Measurements from ENCODE around the gene TLL2.

DNA sequence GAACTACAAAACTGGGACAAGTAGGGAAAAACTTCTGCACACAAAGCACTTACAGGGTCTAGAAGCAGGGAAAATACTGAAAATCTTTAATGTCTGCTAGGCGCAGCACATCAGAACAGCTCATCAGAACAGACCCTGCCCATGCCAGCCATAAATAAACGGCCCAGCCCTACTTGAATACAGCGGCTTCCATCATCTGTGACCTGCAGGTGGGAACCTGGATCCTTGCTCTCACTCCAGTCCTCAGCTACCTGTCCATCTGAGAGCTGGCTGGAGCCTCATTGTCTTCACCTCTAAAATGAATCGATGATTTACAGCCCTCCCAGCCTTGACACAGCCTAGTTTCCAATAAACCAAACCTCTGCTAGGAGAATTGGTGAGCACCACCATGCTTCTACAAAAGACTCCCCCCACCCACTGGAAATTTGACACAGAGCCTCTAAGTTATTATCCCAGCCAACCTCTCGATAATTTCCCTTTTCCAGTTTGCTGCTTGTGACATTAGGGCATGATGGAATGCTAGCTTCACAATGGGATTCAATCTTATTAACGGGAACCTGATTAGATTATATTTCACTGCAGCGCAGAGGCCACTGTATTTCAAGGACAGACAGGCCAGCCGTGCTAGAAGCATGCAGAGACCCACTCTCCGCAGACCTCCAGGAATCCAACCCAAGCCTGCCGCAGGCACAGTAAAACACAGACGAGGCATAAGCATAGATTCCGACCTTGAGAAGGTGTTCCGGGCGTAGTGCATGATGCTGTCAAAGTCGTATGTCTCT lies 93.3 kb downstream of the TLL2 start:
- TF ChIP-seq POLR2AphosphoS5 (IDR thresholded peaks at IDR 0.05; ENCODE audit: borderline replicate concordance, low read depth, low read length): no peak
- TF ChIP-seq EZH2 (IDR thresholded peaks at IDR 0.05): no peak
- no peak for TF ChIP-seq FOXP2 (optimal IDR thresholded peaks at IDR 0.05; ENCODE audit: control extremely low read depth, extremely low read length, insufficient read depth)
